GM21825 (cell line): ENCODE results near the gene A1BG.
"Not testable (repeated sequence)": the region's sequence is repeated elsewhere in the genome, so short reads cannot be mapped to it uniquely, and the experiment has no call there.

ENCODE experiments used
- ATAC-seq: cut with Tn5 transposase; IDR thresholded peaks from one replicate; pipeline ENCODE4 v1.9.1; 2021; ENCODE audit warnings: mild to moderate bottlenecking, moderate library complexity; ENCODE audit not compliant: unreplicated experiment

The A1BG gene

DNA sequence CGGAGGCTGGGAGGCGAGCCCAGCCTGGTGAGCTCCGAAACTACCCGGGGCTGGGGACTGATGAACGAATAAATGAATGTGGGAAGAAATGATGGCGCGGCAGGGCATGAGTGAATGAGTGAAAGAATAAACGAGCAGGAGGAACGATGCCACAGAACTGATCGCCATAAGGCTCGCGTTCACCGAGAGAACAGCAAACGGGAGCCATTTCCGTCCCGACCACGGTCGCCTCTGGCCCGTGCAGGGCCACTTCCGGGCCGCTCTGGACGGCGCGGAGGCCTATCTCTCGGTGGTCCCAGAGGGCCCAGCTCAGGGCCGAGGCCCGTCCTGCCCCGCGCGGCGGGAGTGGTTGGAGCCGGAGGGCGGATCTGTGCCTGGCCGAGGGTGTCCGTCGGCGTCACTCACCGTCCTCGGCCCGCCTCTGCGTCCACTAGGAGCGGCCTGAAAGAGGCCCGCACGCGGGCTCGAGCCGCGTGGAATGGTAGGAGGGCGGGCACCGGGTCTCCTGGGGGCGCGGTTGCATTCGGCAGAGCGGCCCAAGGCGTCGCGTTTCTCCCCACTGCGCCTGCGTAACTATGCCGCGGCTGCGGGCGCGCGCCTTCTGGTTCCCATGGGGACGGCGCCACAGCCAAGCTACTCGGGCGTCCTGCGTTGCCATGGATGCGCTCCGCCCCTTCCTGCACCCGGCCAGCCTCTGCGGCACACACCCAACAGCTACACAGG, 9.1 kb upstream of the A1BG start, which contains the start of gene ZNF497:
Gene ZNF497 (minus strand): TSS at position 480 of the 723 bp plus-strand sequence. CDS start 5,116 bp downstream, outside the sequence.
- peak; percentile 83 for ATAC-seq

DNA sequence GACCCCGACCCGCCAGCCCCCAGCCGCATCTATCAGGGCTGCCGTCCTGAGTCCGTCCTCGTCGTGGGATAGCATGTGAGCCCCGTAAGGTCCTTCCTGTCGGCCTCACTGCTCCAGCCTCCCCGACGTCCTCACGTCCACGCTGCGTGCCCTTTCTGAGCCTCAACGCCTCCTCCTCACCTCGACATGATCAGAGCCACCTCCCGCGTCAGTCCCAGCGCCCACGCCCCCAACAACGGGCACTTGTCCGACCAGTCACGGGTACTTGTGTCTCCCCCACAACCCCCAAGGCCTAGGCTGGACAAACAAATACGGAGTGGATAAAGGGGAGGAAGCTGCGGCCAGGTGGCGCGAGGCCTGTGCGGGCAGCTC, 8.6 kb upstream of the A1BG start:
- peak; percentile 12 for ATAC-seq

DNA sequence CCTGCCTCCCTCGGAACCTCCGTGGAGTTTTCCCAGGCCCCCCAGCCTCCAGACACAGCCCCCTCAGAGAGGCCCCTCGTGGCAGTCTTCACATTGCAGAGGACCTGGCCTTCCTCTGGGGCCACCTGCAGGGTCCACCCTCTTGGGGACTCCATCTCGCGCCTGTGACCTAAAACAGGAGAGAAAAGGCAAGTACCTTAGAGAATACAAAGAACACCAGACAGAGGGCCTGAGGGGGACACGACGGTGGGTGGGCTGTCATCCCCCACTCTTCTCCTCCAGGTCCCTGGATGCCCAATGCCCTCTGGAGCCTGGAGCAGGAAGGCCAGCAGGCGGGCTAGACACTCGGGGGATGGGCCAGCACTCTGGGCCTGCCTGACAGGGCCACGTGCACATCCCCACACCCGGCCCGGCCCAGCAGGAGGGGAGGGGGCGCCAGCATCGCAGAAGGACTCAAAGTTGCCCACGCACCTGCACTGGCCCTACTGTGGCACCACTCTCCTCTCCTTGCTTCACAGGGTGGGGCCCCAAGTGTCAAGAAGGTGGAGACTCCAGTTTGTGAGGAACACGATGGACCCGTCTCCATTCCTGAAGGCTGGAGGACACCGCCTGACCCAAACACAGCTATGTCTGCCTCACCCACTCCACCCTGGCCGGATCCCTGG, 4.3 kb upstream of the A1BG start:
- ATAC-seq, result no peak

DNA sequence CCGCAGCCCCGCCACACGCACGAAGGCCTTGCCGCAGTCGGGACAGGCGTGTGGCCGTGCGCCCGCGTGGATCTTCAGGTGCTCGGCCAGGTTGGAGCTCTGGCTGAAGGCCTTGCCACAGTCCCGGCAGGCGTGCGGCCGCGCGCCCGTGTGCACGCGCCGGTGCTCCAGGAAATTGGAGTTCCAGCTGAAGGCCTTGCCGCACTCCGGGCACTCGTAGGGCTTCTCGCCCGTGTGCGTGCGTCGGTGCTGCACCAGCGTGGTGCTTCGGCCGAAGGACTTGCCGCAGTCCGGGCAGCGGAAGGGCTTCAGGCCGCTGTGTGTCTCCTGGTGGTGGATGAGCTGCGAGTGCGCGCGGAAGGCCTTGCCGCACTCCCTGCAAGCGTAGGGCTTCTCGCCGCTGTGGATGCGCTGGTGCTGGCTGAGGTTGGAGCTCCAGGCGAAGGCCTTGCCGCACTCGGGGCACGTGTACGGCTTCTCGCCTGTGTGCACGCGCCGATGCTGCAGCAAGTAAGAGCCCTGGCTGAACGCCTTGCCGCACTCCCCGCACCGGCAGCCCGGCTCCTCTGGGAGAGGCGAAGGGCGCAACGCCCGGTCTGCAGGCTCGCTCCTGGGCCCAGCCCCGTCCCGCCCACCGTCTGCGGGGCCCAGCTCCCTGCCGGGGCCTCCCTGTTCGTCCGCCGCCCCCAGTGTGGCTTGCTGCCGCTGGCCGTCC, 3.6 kb upstream of the A1BG start:
- no peak for ATAC-seq

DNA sequence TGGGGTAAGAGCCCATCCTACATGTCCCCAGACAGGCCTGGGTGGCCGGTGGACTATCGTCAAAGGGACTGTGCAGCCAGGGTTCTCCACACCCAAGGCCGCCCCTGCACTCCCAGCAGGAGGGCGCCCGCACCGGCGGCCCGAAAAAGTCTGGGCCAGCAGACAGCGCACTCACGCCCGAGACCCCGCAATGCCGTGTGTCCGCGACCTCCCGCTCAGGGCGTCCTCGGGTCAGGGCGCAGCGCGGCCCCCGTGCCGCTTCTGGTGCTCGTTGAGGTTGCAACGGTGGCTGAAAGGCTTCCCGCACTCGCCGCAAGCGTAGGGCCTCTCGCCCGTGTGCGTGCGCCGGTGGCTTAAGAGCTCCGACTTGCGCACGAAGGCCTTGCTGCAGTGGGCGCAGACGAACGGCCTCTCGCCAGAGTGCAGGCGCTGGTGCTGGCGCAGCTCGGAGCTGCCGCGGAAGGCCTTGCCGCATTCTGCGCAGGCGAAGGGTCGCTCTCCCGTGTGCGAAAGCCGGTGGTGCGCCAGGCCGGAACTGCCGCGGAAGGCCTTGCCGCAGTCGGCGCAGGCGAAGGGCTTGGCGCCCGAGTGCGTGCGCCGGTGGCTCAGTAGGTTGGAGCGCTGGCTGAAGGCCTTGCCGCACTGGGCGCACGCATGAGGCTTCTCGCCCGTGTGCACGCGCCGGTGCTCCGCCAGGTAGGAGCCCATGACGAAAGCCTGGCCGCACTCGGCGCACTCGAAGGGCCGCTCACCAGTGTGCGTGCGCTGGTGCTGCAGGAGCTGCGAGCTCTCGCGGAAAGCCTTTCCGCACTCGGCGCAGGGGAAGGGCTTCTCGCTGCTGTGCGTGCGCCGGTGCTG, 2.8 kb upstream of the A1BG start:
- ATAC-seq, result no peak

DNA sequence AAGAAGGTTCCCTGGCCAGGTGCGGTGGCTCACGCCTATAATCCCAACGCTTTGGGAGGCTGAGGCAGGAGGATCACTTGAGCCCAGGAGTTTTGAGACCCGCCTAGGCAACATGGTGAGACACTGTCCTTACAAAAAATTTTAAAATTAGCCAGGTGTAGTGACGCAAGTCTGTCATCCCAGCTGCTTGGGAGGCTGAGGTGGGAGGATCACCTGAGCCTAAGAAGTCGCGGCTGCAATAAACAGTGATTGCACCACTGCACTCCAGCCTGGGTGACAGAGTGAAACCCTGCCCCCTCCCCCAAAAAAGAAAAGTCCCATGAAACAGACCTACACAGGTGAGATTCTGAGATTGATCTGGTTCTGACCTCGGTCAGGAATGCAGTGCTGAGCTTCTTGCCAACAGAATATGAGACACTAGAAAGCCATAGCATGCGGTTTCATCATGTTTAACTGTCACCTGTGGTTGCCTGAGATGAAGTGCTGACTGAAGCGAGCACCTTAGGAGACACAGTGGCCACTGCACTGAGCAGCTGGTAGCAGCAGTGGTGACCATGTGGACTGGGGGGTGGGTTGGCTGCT, 2.0 kb upstream of the A1BG start:
- no peak for ATAC-seq

DNA sequence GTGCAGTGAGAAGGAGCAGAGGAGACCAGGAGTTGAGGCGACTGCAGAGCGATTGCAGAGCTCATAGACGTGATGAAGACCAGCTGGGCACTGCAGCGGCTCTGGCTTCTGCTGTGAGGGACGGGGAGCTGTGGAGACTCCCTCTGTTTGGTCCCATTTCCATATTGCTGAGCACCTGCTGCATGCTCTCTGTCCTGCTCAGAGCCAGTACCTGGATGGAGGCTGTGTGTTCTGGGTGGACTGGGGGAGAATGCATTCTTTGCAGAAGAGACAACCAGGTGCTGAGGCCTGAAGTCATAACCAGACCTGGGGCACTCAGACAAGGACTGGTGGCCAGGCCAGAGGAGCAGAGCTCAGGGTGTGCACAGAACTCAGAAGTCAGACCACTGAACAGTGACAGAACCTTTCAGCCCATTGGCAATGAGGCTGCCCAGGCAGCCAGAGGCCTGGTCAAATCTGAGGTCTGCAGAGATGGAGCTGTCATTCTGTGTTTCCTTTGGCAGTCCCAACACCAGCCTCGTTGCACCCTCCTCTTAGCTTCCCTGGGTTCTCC, 1.3 kb upstream of the A1BG start:
- ATAC-seq, result no peak

DNA sequence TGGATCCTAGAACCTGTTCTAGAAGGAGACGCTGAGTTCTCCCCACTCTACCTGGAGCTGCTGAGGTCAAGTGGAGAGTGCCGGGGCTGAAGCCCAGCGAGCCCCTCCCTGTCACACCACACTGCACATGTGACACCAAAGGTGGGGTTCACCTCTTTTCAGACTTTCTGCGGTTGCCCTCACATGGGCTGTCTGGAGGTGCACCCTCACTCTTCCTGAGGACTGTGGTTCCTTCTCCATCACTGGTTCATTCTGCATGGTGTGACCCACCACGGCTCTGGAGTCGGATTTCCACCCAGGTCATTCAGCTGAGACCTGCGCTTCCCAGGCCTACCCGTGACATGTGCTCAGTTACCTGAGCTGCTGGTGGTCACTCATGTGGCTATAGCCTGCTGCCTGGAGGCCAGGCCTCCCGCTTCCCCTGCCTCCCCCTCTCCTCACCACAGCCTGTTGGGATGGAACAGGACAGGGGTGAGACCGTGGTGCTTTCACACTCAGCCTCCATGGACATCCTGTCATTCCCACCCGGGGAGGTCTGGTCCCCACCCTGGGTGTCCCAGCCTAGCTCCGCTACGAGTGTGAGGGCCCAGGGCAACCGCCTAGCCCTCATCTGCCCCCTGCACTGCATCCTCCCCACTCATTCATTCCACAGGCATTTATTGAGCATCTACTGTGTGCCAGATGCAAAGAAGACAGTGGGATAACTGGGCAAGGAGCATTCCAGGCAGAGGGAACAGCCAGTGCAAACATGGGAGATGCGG, 605 bp upstream of the A1BG start:
- no peak for ATAC-seq

DNA sequence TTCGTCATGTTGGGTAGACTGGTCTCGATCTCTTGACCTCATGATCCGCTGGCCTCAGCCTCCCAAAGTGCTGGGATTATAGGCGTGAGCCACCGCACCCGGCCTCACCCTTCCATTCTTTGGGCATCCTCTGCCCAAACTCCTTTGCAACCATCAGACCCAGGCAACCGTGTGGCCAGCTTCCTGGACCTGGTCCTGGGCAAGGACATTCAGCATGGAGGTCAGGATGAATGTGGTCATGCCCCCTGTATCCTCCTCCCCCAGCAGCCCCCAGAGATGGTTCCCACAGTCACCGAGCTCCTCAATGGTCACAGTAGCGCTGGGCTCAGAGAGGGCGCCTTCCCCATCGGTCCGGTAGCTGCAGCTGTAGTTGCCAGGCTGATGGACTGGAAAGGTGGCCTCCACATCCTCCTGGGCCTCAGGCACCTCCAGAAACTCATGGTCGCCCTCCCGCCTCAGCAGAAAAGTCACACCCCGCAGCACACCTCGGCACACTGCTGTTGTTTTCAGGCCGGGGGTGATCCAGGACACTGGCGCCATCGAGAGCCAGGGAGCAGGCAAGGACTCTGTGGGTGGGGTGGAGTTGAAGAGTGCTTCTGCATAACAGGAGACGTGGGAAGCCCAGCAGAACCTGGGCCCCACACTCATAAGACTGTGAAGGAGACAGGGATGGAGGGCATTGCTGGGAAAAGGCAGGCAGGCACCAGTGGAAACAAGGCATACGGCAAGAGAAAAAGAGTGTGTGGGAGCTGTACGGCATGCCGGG, 1.1 kb downstream of the A1BG start:
- no peak for ATAC-seq

DNA sequence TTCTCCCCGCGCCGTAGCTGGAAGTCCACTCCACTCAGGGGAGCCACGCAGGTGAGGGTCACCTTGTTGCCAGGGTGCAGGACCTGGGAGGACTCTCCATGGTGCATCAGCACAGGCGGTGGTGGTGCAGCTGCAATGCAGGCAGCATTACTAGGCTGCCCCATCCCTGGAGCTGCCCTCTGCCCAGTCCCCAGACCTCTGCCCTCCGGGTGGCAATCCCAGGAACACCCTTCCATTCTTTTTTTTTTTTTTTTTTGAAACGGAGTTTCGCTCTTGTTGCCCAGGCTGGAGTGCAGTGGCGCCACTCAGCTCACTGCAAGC, 1.8 kb downstream of the A1BG start:
- no peak for ATAC-seq

DNA sequence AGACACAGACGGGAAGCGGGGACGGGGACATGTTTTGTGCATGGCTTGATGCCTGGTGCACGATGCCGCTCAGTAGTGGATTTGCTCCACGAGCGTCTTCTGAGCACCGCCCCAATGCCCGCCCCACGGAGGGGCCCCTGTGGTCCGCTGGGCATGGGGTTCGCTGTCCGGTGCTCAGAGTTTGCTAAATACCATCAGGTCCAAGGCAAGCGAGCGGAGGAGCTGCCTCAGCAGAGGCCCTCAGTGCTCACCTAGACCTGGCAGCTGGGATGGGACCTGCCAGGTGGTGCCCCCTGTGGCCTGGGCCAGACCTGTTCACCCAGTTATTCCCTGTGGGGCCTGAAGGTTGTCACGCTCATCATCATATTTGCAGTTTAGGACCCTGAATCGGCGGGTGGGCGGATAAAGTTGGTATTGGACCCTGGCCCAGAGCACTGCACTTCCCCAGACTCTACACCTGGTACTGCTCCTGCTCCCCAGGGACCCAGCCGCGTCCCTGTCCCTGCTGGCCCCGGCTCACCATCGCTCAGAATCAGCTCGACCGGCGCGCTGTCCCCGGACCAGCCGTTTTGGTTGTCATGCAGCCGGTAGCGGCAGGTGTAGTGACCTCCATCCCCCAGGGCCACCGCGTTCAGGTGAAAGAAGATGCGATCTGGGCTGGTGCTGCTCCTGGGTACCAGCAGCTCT, 2.3 kb downstream of the A1BG start:
- no peak for ATAC-seq

DNA sequence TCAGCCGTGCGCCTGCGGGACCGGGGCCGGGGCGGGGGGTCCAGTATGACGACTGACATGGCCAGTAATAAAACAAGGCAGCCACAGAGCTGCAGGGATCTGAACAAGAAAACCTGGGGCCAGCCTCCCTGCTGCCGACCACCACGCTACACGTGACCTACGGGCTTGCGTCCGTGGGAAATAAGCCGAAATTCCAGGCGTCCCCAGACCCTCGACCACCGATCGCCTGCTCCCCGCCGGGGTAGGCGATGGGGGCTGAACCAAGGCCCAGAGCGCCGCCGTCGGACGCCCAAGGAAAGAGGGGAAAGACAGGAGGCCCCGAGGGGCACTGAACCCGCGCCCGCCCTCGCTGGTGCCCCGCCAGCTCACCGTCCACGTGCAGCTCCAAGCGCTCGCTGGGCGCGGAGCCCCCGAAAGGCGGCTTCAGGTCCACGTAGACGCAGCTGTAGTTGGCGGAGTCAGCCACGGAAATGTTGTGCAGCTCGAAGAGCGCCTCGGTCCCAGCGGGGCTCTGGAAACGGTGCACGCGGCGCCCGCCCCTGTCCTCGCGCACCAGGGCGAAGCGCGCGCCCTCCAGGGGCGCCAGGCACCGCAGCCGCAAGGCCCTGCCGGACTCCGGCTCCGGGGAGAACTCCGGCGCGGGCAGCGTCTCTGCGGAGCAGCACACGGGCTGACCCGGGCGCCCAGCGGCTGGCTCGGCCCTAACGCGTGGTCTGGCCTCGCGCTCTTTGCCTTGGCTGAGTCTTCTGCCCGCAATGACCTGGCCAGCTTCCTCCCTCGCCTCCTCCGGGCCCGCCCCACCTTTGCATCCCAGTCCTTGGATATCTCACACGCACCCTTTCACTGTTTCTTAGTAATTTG, 3.1 kb downstream of the A1BG start:
- ATAC-seq, result no peak

DNA sequence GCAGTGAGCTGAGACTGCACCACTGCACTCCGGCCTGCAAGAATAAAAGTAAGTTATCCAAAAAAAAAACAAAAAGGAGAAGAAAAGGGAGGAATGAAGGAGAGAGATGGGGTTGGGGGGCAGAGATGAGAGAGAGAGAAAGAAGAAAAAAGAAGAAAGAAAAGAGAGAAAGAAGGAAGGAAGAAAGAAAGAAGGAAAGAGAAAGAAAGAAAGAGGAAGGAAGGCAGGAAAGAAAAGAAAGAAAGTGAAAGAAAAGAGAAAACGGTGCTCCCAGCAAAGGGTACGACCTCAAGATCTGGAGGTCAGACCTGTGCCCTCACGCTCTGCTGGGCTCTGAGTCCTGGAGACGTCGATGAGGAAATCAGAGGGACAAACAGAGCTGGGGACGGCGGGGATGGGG, 3.7 kb downstream of the A1BG start:
- no peak for ATAC-seq

DNA sequence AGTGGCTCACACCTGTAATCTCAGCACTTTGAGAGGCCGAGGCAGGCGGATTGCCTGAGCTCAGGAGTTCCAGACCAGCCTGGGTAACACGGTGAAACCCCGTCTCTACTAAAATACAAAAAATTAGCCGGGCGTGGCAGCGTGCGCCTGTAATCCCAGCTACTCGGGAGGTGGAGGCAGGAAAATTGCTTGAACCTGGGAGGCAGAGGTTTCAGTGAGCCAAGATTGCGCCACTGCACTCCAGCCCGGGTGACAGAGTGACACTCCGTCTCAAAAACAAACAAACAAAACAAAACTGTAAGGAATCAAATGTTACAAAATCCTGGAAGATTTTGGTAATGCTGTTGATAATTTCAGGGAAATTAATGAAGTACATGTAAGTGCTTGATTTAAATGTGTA, 5.2 kb downstream of the A1BG start:
- not testable (repeated sequence) for ATAC-seq

DNA sequence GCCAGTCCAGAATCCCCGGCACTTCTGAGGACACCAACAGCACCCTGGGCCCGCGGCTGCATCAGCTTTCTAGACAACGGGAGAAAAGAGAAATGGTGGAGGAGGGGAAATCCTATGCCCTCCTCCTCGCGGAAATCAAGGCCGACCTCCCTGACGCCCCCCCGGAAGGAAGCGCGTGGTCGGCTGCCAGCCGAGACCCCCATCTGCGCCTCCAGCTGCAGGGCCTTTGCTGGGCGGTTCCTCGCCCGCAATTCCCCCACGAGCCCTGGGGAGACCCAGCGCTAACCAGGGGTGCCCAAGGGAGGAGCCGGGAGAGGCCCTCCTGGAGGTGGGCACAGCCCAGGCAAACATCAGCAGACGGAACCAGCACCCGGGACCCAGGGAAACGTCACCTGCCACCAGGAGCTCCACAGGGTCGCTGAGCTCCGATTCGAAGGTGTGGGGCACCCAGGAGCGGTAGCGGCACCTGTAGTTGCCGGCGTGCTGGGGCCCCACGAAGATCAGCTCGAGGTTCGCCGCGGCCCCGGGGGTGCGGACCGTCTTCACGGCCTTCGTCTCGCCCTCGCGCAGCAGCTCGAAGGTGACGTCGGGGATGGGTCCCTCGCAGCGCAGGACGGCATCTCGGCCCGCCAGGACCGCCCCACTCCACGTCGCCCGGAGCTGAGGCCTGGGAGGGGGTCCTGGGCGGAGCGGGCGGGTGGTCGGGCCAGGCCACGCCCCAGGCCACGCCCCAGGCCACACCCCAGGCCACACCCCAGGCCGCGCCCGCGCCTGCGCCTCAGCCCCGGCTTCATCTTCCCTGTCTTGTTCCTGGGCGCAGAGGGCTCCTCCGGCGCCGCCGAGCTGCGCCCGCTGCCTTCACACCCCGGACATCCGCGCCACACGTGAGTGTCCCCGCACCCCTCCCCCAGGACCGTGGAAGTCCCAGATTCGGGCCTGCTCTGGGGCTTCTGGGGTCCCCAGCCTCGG, 6.0 kb downstream of the A1BG start:
- ATAC-seq, result peak; percentile 81

DNA sequence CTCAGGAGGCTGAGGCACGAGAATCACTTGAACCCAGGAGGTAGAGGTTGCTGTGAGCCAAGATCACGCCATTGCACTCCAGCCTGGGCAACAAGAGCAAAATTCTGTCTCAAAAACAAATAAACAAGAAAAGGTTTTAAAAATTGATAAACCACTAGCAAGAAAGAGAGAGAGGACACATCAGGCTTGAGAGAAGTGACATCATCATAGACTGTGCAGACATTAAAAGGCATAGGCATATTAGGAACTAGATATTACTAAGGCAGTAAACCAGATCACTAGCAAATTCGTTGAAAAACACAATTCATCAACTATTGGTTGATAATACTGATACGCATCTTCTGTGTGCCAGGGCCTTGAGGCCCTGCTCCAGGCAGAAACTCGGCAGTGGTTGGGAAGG, 7.7 kb downstream of the A1BG start:
- ATAC-seq, result no peak
